ENCODE results near the gene PXMP4.

Gene PXMP4

GRCh38 chr20:33731693-33732165 lies 11.6 kb upstream of the PXMP4 start, which contains the start of gene ZNF341:
TSS of gene ZNF341 (plus strand) at chr20:33731996. CDS start at chr20:33732022, 26 bp downstream.
- H3K4me1 ChIP-seq (ENCODE audit: control insufficient read depth, insufficient read depth, low read length) = no peaks in the 10 kb centered on the region
- H3K27ac ChIP-seq (ENCODE audit: extremely low read depth, low read depth, low read length) = peak within 1 kb of the TSS; percentile 88
- ChIA-PET CTCF (interaction anchor here (0.5 to 1.2 kb wide), 5 partner anchors 22 to 276 kb away, joined by 3 read pairs; partner anchors contain the start of gene ACTL10), POLR2A (interaction anchor here (0.5 to 1.9 kb wide), 10 partner anchors 12 to 381 kb away, joined by 3 to 9 read pairs (median 4); partner anchors contain the start of genes CBFA2T2, EIF2S2, PXMP4 and RALY)
- H3K4me3 ChIP-seq (ENCODE audit: low read depth, low read length) = peak within 1 kb of the TSS; percentile 37
- no peaks in the 10 kb centered on the region for H3K36me3 ChIP-seq (ENCODE audit: control insufficient read depth in 2 of 2, insufficient read depth in 1 of 2, low read length in 2 of 2)
- no peaks in the 10 kb centered on the region for H3K9me3 ChIP-seq (ENCODE audit: control insufficient read depth, insufficient read depth, low read depth, low read length)
- no peak for TF ChIP-seq ZNF785 (tag by site-specific recombination; IDR thresholded peaks at IDR 0.05)
- TF ChIP-seq ZFP69B (tag by site-specific recombination; IDR thresholded peaks at IDR 0.05) = 0 out of 2 replicates have a peak, but pooled peaks have one; percentile 37
- 0 out of 2 replicates have a peak, but pooled peaks have one; percentile 14 for TF ChIP-seq ZBTB11 (tag by site-specific recombination; conservative IDR thresholded peaks at IDR 0.05; ENCODE audit: low read depth)
- no peak for TF ChIP-seq MZF1 (tag by site-specific recombination; IDR thresholded peaks at IDR 0.05; ENCODE audit: borderline replicate concordance)
- TF ChIP-seq GFI1B (tag by site-specific recombination; IDR thresholded peaks at IDR 0.05) = no peak
- no peak for TF ChIP-seq ZNF544 (tag by site-specific recombination; IDR thresholded peaks at IDR 0.05)
- TF ChIP-seq ZSCAN18 (tag by site-specific recombination; IDR thresholded peaks at IDR 0.05) = 0 out of 2 replicates have a peak, but pooled peaks have one; percentile 32
- TF ChIP-seq ZNF580 (tag by site-specific recombination; IDR thresholded peaks at IDR 0.05) = no peak
- TF ChIP-seq CTCF (tag by site-specific recombination; IDR thresholded peaks at IDR 0.05) = peak; percentile 95
- TF ChIP-seq PRDM4 (tag by site-specific recombination; IDR thresholded peaks at IDR 0.05) = no peak
- TF ChIP-seq IKZF3 (tag by site-specific recombination; IDR thresholded peaks at IDR 0.05) = no peak
- peak; percentile 83 for TF ChIP-seq ZNF335 (tag by site-specific recombination; conservative IDR thresholded peaks at IDR 0.05)
- no peak for TF ChIP-seq ZNF26 (tag by site-specific recombination; IDR thresholded peaks at IDR 0.05)
- TF ChIP-seq SCRT2 (tag by site-specific recombination; IDR thresholded peaks at IDR 0.05) = no peak
- no peak for TF ChIP-seq KLF8 (tag by site-specific recombination; IDR thresholded peaks at IDR 0.05)
- no peak for TF ChIP-seq PRDM1 (tag by site-specific recombination; IDR thresholded peaks at IDR 0.05)
- no peak for TF ChIP-seq ZNF777 (tag by site-specific recombination; IDR thresholded peaks at IDR 0.05; ENCODE audit: borderline replicate concordance)
- TF ChIP-seq ZNF677 (tag by site-specific recombination; IDR thresholded peaks at IDR 0.05) = no peak
- peak; percentile 69 for TF ChIP-seq ZBTB26 (tag by site-specific recombination; optimal IDR thresholded peaks at IDR 0.05)
- no peak for TF ChIP-seq ZIC2 (tag by site-specific recombination; IDR thresholded peaks at IDR 0.05)
- TF ChIP-seq ZNF239 (tag by site-specific recombination; IDR thresholded peaks at IDR 0.05) = peak; percentile 58; the same call in 1 of the 2 replicates
- TF ChIP-seq ZBTB10 (tag by site-specific recombination; IDR thresholded peaks at IDR 0.05) = peak; percentile 74

All from HEK293 (cell line).